Thyroid gland (tissue), 4 donors: ENCODE measurements around the gene CHMP1A.

Source experiments
- CTCF ChIP-seq, 6 experiments: fragments of 200-600 bp in 3 of 6; fragments of 450-650 bp in 3 of 6; sonication (generic) in 3 of 6; IDR thresholded peaks; one replicate each; pipeline ENCODE4 v1.5.1; 2016 to 2019; ENCODE audit warnings: antibody characterized with exemption in 6 of 6, mild to moderate bottlenecking in 2 of 6, inconsistent platforms in 1 of 6, moderate library complexity in 1 of 6
- POLR2A ChIP-seq, 2 donors: fragments of 450-650 bp; IDR thresholded peaks; one replicate each; pipeline ENCODE4 v1.6.1; 2017; ENCODE audit warnings: antibody characterized with exemption in 2 of 2, mild to moderate bottlenecking in 2 of 2, moderate library complexity in 1 of 2

DNA sequence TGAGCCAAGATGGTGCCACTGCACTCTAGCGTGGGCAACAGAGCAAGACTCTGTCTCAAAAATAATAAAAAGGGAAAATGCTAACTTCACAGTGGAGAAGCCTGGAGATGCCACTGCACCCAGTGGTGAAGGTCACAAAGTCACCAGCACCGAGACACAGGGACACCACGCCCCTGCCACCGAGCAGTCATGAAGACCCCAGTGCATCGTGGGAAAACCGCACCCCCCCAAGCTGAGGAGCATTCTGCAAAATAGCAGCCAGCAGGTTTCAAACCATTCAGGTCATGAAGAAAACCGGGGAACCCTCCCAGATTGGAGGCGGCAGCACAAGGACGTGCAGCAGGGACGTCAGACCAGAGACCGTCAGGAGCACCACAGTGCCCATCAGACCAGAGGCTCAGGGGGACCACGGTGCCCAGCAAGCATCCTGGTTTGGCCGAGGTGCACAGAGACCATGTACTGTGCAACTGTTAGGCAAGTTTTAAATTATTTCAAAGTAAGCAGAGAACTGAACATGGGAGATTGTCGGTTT lies 13.7 kb downstream of the CHMP1A start:
- TF ChIP-seq CTCF (IDR thresholded peaks at IDR 0.05) (no peak), POLR2A (IDR thresholded peaks at IDR 0.05) (no peak)
